Calu3 (cell line): ENCODE data around the gene DOCK10. TPM values are rescaled to one million over a fixed set of nuclear protein-coding genes. Genes with fewer than 3 reads are reported as not detected.

Experiments
- BruUV-seq: library from RNA; stranded (reverse); fragments of 400-500 nt; replicated peaks from 2 replicates; lab custom pipeline; 2021; lab: Mats Ljungman, UMichigan
- CTCF ChIA-PET: fragments of 300-600 bp; sonication (Branson Sonifier 250); formaldehyde crosslinking; loops from one replicate; lab custom pipeline; 2022; ENCODE audit warnings: antibody characterized with exemption; lab: Charles Lee
- DNase-seq: peaks from one replicate; pipeline ENCODE4 v3.0.0; 2022
- H3K27ac Mint-ChIP-seq: one replicate; pipeline ENCODE4 v1.8.0; 2022; ENCODE audit warnings: mixed read lengths; ENCODE audit not compliant: unreplicated experiment
- H3K27me3 Mint-ChIP-seq: one replicate; pipeline ENCODE4 v1.8.0; 2022; ENCODE audit warnings: mixed read lengths; ENCODE audit not compliant: unreplicated experiment
- H3K36me3 Mint-ChIP-seq: one replicate; pipeline ENCODE4 v1.8.0; 2022; ENCODE audit warnings: mild to moderate bottlenecking, moderate library complexity, mixed read lengths; ENCODE audit not compliant: insufficient read depth, unreplicated experiment
- H3K4me1 Mint-ChIP-seq: one replicate; pipeline ENCODE4 v1.8.0; 2022; ENCODE audit warnings: mild to moderate bottlenecking, low read depth, mixed read lengths; ENCODE audit not compliant: unreplicated experiment
- H3K4me3 Mint-ChIP-seq: one replicate; pipeline ENCODE4 v1.8.0; 2022; ENCODE audit warnings: mild to moderate bottlenecking, low read depth, moderate library complexity, mixed read lengths; ENCODE audit not compliant: unreplicated experiment
- H3K9me3 Mint-ChIP-seq: one replicate; pipeline ENCODE4 v1.8.0; 2022; ENCODE audit warnings: low read depth, mixed read lengths; ENCODE audit not compliant: unreplicated experiment
- CTCF ChIP-seq: fragments of 200-600 bp; IDR thresholded peaks from one replicate; pipeline ENCODE4 v1.8.0; 2022; ENCODE audit warnings: antibody characterized with exemption; ENCODE audit not compliant: unreplicated experiment
- intact Hi-C: fragments of 100-400 bp; cut with micrococcal nuclease; formaldehyde crosslinking; loops from one replicate; pipeline ENCODE4 v1.10.0; 2022; ENCODE audit not compliant: unreplicated experiment
- total RNA-seq: library from RNA; stranded (reverse); gene quantifications from 2 replicates; pipeline ENCODE4 v1.2.3, GENCODE V29; 2022

The DOCK10 gene
- total RNA-seq, 1 experiment from 2014 or later: 11.9 TPM

GRCh38 chr2:224941960-224942359 is 100.3 kb downstream of the DOCK10 start:
- H3K27ac Mint-ChIP-seq: no peak overlapping the region
- no peak for DNase-seq
- H3K9me3 Mint-ChIP-seq: no peaks in the 10 kb centered on the region
- no TSS peak for BruUV-seq
- intact Hi-C loops: no loop called here
- H3K4me3 Mint-ChIP-seq: no peak overlapping the region
- no peaks in the 10 kb centered on the region for H3K27me3 Mint-ChIP-seq
- H3K4me1 Mint-ChIP-seq: no peaks in the 10 kb centered on the region
- CTCF ChIA-PET: interaction anchor here (0.6 kb wide), 1 partner anchor 15 kb away, joined by 3 read pairs; no protein-coding TSS in a partner anchor
- no peaks in the 10 kb centered on the region for H3K36me3 Mint-ChIP-seq
- no peak for TF ChIP-seq CTCF

DNA sequence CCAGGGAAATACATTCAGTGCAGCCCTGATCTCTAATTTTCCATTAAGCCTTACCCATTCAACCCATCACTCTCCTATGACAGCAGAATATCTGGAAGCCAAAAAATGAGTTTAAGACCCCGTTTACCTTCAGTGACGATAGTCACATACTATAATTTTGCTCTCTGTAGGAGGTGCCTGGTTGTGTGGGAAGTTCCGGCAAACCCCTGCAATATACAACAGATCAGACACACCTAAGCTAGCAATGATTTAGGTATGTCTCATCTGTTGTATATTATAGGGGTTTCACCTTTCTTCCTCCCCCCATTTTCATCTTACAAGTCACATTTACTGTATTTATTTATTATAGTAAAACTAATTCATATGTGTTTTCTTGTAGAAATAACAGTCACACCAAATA is 101.7 kb downstream of the DOCK10 start:
- no peaks in the 10 kb centered on the region for H3K4me1 Mint-ChIP-seq

DNA sequence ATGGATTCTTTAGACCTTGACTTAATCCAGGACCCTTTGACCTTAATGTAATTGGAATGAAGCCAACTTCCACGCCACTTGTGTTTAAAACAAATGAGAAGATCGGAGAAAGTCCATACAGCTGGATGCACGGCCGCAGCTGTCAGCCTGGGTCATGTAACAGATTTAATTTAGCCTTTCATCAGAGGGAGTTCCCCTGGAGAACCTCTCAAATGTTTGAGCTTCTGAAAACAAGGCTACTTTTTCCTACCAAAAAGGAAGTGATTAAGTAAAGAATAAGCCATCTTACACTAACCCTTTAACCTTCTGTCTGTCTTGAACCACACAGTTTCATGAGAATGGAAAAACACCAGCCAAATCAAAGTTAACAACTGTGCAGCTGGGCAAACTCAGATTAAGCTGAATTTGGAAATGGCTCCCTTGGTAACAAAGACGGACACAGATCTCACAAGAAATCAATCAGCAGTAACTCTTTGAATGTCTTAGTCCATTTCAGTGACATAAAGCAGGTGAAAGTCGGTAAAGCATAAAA is 103.6 kb downstream of the DOCK10 start:
- CTCF ChIA-PET: no interaction called here
- BruUV-seq: no TSS peak
- Mint-ChIP-seq H3K4me3 (no peak overlapping the region), H3K27ac (no peak overlapping the region), H3K27me3 (no peaks in the 10 kb centered on the region), H3K4me1 (no peaks in the 10 kb centered on the region), H3K36me3 (no peaks in the 10 kb centered on the region), H3K9me3 (no peaks in the 10 kb centered on the region)
- no peak for DNase-seq
- no peak for TF ChIP-seq CTCF
- intact Hi-C loops: no loop called here

More for the DNA sequence above, 101.7 kb downstream of the DOCK10 start:
- no peaks in the 10 kb centered on the region for H3K27me3 Mint-ChIP-seq
- CTCF ChIA-PET: no interaction called here
- no peak overlapping the region for H3K27ac Mint-ChIP-seq
- TF ChIP-seq CTCF: no peak
- no peaks in the 10 kb centered on the region for H3K9me3 Mint-ChIP-seq
- intact Hi-C loops: no loop called here
- H3K36me3 Mint-ChIP-seq: no peaks in the 10 kb centered on the region
- DNase-seq: no peak
- no TSS peak for BruUV-seq
- H3K4me3 Mint-ChIP-seq: no peak overlapping the region

- CTCF ChIA-PET: no interaction called here
- intact Hi-C loops: no loop called here
- Mint-ChIP-seq H3K27ac (no peak overlapping the region), H3K4me1 (no peaks in the 10 kb centered on the region), H3K27me3 (no peaks in the 10 kb centered on the region), H3K9me3 (no peaks in the 10 kb centered on the region), H3K36me3 (no peaks in the 10 kb centered on the region), H3K4me3 (no peak overlapping the region)
- no TSS peak for BruUV-seq
- no peak for DNase-seq
- TF ChIP-seq CTCF: no peak
Observed at GRCh38 chr2:224937887-224938286, 104.4 kb downstream of the DOCK10 start.
